Rectal smooth muscle tissue (tissue), 1 donor: Measurements from ENCODE around the gene ATF6.

Experiments used
- H3K27ac ChIP-seq: one replicate; pipeline ENCODE4 v1.7.0; 2013; ENCODE audit warnings: low read depth, low read length, inconsistent platforms
- H3K27me3 ChIP-seq: one replicate; pipeline ENCODE4 v1.7.0; 2013; ENCODE audit warnings: low read length; ENCODE audit not compliant: control insufficient read depth, insufficient read depth
- H3K36me3 ChIP-seq: one replicate; pipeline ENCODE4 v1.7.0; 2013; ENCODE audit warnings: low read length; ENCODE audit not compliant: control insufficient read depth, insufficient read depth
- H3K4me1 ChIP-seq: one replicate; pipeline ENCODE4 v1.7.0; 2013; ENCODE audit warnings: low read length; ENCODE audit not compliant: control insufficient read depth, insufficient read depth
- H3K4me3 ChIP-seq: one replicate; pipeline ENCODE4 v1.7.0; 2013; ENCODE audit warnings: low read length
- H3K9ac ChIP-seq: one replicate; pipeline ENCODE4 v1.7.0; 2013; ENCODE audit warnings: low read length

The ATF6 gene

GRCh38 chr1:161899091-161899490 lies 133.0 kb downstream of the ATF6 start:
- no peaks in the 10 kb centered on the region for H3K27me3 ChIP-seq
- H3K36me3 ChIP-seq, result no peaks in the 10 kb centered on the region
- H3K9ac ChIP-seq, result no peak overlapping the region
- no peaks in the 10 kb centered on the region for H3K4me1 ChIP-seq
- no peak overlapping the region for H3K27ac ChIP-seq
- H3K4me3 ChIP-seq, result no peak overlapping the region

GRCh38 chr1:161900160-161900559 lies 134.0 kb downstream of the ATF6 start:
- Histone ChIP-seq H3K27ac (no peak overlapping the region), H3K4me3 (no peak overlapping the region), H3K27me3 (no peaks in the 10 kb centered on the region), H3K4me1 (no peaks in the 10 kb centered on the region), H3K9ac (no peak overlapping the region), H3K36me3 (no peaks in the 10 kb centered on the region)

- no peak overlapping the region for H3K27ac ChIP-seq
- H3K36me3 ChIP-seq, result no peaks in the 10 kb centered on the region
- no peak overlapping the region for H3K9ac ChIP-seq
- H3K4me3 ChIP-seq, result no peak overlapping the region
- no peaks in the 10 kb centered on the region for H3K27me3 ChIP-seq
- H3K4me1 ChIP-seq, result no peaks in the 10 kb centered on the region
Observed at GRCh38 chr1:161902182-161902581, 136.1 kb downstream of the ATF6 start.

GRCh38 chr1:161905269-161905884 lies 139.3 kb downstream of the ATF6 start:
- Histone ChIP-seq H3K4me1 (no peaks in the 10 kb centered on the region), H3K4me3 (no peak overlapping the region), H3K27me3 (no peaks in the 10 kb centered on the region), H3K27ac (no peak overlapping the region), H3K36me3 (no peaks in the 10 kb centered on the region), H3K9ac (no peak overlapping the region)

- Histone ChIP-seq H3K4me1 (no peaks in the 10 kb centered on the region), H3K36me3 (no peaks in the 10 kb centered on the region), H3K9ac (no peak overlapping the region), H3K4me3 (no peak overlapping the region), H3K27ac (no peak overlapping the region), H3K27me3 (no peaks in the 10 kb centered on the region)
Observed at GRCh38 chr1:161907265-161907664, 141.1 kb downstream of the ATF6 start.

- no peaks in the 10 kb centered on the region for H3K27me3 ChIP-seq
- no peak overlapping the region for H3K27ac ChIP-seq
- no peak overlapping the region for H3K4me3 ChIP-seq
- H3K9ac ChIP-seq, result no peak overlapping the region
- H3K36me3 ChIP-seq, result no peaks in the 10 kb centered on the region
- no peaks in the 10 kb centered on the region for H3K4me1 ChIP-seq
Observed at GRCh38 chr1:161908264-161908663, 142.1 kb downstream of the ATF6 start.

GRCh38 chr1:161910604-161911003 lies 144.5 kb downstream of the ATF6 start:
- Histone ChIP-seq H3K4me1 (no peaks in the 10 kb centered on the region), H3K36me3 (no peaks in the 10 kb centered on the region), H3K27ac (no peak overlapping the region), H3K4me3 (no peak overlapping the region), H3K27me3 (no peaks in the 10 kb centered on the region), H3K9ac (no peak overlapping the region)

GRCh38 chr1:161913482-161914140 lies 147.5 kb downstream of the ATF6 start:
- H3K27ac ChIP-seq, result no peak overlapping the region

GRCh38 chr1:161914595-161914994 lies 148.5 kb downstream of the ATF6 start:
- no peaks in the 10 kb centered on the region for H3K36me3 ChIP-seq
- no peak overlapping the region for H3K27ac ChIP-seq
- no peak overlapping the region for H3K9ac ChIP-seq
- no peaks in the 10 kb centered on the region for H3K4me1 ChIP-seq
- no peak overlapping the region for H3K4me3 ChIP-seq
- H3K27me3 ChIP-seq, result no peaks in the 10 kb centered on the region

More at GRCh38 chr1:161913482-161914140, 147.5 kb downstream of the ATF6 start:
- Histone ChIP-seq H3K4me1 (no peaks in the 10 kb centered on the region), H3K9ac (no peak overlapping the region), H3K4me3 (no peak overlapping the region), H3K36me3 (no peaks in the 10 kb centered on the region), H3K27me3 (no peaks in the 10 kb centered on the region)

- Histone ChIP-seq H3K36me3 (no peaks in the 10 kb centered on the region), H3K27ac (no peak overlapping the region), H3K27me3 (no peaks in the 10 kb centered on the region), H3K9ac (no peak overlapping the region), H3K4me1 (no peaks in the 10 kb centered on the region), H3K4me3 (no peak overlapping the region)
Observed at GRCh38 chr1:161915051-161915503, 149.0 kb downstream of the ATF6 start.

- Histone ChIP-seq H3K9ac (no peak overlapping the region), H3K4me1 (no peaks in the 10 kb centered on the region), H3K4me3 (no peak overlapping the region), H3K36me3 (no peaks in the 10 kb centered on the region), H3K27me3 (no peaks in the 10 kb centered on the region), H3K27ac (no peak overlapping the region)
Observed at GRCh38 chr1:161915978-161916377, 149.9 kb downstream of the ATF6 start.

- no peak overlapping the region for H3K9ac ChIP-seq
- H3K4me1 ChIP-seq, result peaks cover 2% of the 10 kb centered on the region
- no peaks in the 10 kb centered on the region for H3K27me3 ChIP-seq
- H3K4me3 ChIP-seq, result no peak overlapping the region
- no peak overlapping the region for H3K27ac ChIP-seq
- no peaks in the 10 kb centered on the region for H3K36me3 ChIP-seq
Observed at GRCh38 chr1:161919229-161919628, 153.1 kb downstream of the ATF6 start.

- peaks cover 2% of the 10 kb centered on the region for H3K4me1 ChIP-seq
- no peaks in the 10 kb centered on the region for H3K36me3 ChIP-seq
- H3K27ac ChIP-seq, result no peak overlapping the region
- no peak overlapping the region for H3K4me3 ChIP-seq
- H3K9ac ChIP-seq, result no peak overlapping the region
- H3K27me3 ChIP-seq, result no peaks in the 10 kb centered on the region
Observed at GRCh38 chr1:161921491-161921890, 155.4 kb downstream of the ATF6 start.
